GM21390 (cell line): ENCODE results near the gene LMOD3.
A peak's percentile ranks its signal among the peaks of the same experiment; 100 is the strongest.

ENCODE experiments used
- ATAC-seq: cut with Tn5 transposase; IDR thresholded peaks from one replicate; pipeline ENCODE4 v1.9.1; 2021; ENCODE audit not compliant: unreplicated experiment

The LMOD3 gene

GRCh38 chr3:69122403-69122802 is at the start of gene LMOD3:
Gene LMOD3, minus strand, starts transcription at chr3:69122595. Its CDS starts 209 bp downstream, at chr3:69122386.
- ATAC-seq: no peak

GRCh38 chr3:69172058-69172457 is 49.7 kb upstream of the LMOD3 start:
- ATAC-seq: no peak

- no peak for ATAC-seq
Observed at GRCh38 chr3:69166446-69166845, 44.1 kb upstream of the LMOD3 start.

GRCh38 chr3:69165744-69166143 is 43.3 kb upstream of the LMOD3 start:
- ATAC-seq: no peak

- ATAC-seq: no peak
Observed at GRCh38 chr3:69164296-69164695, 41.9 kb upstream of the LMOD3 start.

- no peak for ATAC-seq
Observed at GRCh38 chr3:69162308-69162980, 40.0 kb upstream of the LMOD3 start.

GRCh38 chr3:69161587-69162307 is 39.4 kb upstream of the LMOD3 start:
- peak; percentile 77 for ATAC-seq

GRCh38 chr3:69160525-69160924 is 38.1 kb upstream of the LMOD3 start:
- no peak for ATAC-seq

GRCh38 chr3:69160107-69160506 is 37.7 kb upstream of the LMOD3 start:
- ATAC-seq: no peak

GRCh38 chr3:69149586-69149985 is 27.2 kb upstream of the LMOD3 start:
- ATAC-seq: no peak

GRCh38 chr3:69145688-69146087 is 23.3 kb upstream of the LMOD3 start:
- ATAC-seq: no peak

GRCh38 chr3:69144631-69145245 is 22.3 kb upstream of the LMOD3 start:
- ATAC-seq: no peak

GRCh38 chr3:69143612-69144011 is 21.2 kb upstream of the LMOD3 start:
- ATAC-seq: no peak

- ATAC-seq: no peak
Observed at GRCh38 chr3:69142797-69143454, 20.5 kb upstream of the LMOD3 start.

GRCh38 chr3:69142090-69142489 is 19.7 kb upstream of the LMOD3 start:
- no peak for ATAC-seq

- ATAC-seq: no peak
Observed at GRCh38 chr3:69141313-69141712, 18.9 kb upstream of the LMOD3 start.

- no peak for ATAC-seq
Observed at GRCh38 chr3:69137412-69137811, 15.0 kb upstream of the LMOD3 start.

GRCh38 chr3:69137005-69137404 is 14.6 kb upstream of the LMOD3 start:
- no peak for ATAC-seq

GRCh38 chr3:69130689-69131088 is 8.3 kb upstream of the LMOD3 start:
- peak; percentile 100 for ATAC-seq

GRCh38 chr3:69129531-69129930 is 7.1 kb upstream of the LMOD3 start:
- ATAC-seq: no peak

GRCh38 chr3:69128509-69128908 is 6.1 kb upstream of the LMOD3 start:
- ATAC-seq: no peak

- no peak for ATAC-seq
Observed at GRCh38 chr3:69126999-69127398, 4.6 kb upstream of the LMOD3 start.
